MG63 (cell line): Measurements from ENCODE around the gene CFAP157. TPM values are rescaled to one million over a fixed set of nuclear protein-coding genes. Genes with fewer than 3 reads are reported as not detected.

Experiments
- DNase-seq: peaks from one replicate; pipeline ENCODE4 v3.0.0-alpha.2; 2020
- H3K27me3 ChIP-seq: fragments of 250-450 bp; sonication (Bioruptor Pico); 2 replicates; pipeline ENCODE4 v1.5.1; 2020; ENCODE audit warnings: mild to moderate bottlenecking, moderate library complexity
- H3K36me3 ChIP-seq: fragments of 250-450 bp; sonication (Bioruptor Pico); 2 replicates; pipeline ENCODE4 v1.5.1; 2020; ENCODE audit warnings: mild to moderate bottlenecking, moderate library complexity
- H3K4me3 ChIP-seq: fragments of 250-450 bp; sonication (Bioruptor Pico); 2 replicates; pipeline ENCODE4 v1.5.1; 2020; ENCODE audit warnings: mild to moderate bottlenecking, moderate library complexity
- H3K9me3 ChIP-seq: fragments of 250-450 bp; sonication (Bioruptor Pico); 2 replicates; pipeline ENCODE4 v1.5.1; 2020; ENCODE audit warnings: mild to moderate bottlenecking, moderate library complexity
- total RNA-seq: library from RNA; depleted of rRNA; stranded (reverse); fragments of >200 nt; shearing (Covaris generic); gene quantifications from 2 replicates; pipeline ENCODE4 v1.2.3, GENCODE V29; 2014; ENCODE audit warnings: low replicate concordance

CFAP157 gene
- total RNA-seq, 1 experiment from 2014 or later, result not detected

GRCh38 chr9:127707766-127708165 is 978 bp downstream of the CFAP157 start:
- DNase-seq, result no peak
- Histone ChIP-seq H3K27me3 (no peaks in the 10 kb centered on the region), H3K4me3 (no peak overlapping the region), H3K36me3 (no peaks in the 10 kb centered on the region; the same call in 1 of the 2 replicates), H3K9me3 (no peaks in the 10 kb centered on the region)

- no peak overlapping the region for H3K4me3 ChIP-seq
- H3K9me3 ChIP-seq, result no peaks in the 10 kb centered on the region
- no peak for DNase-seq
- peaks cover 3% of the 10 kb centered on the region; the same call in 1 of the 2 replicates for H3K36me3 ChIP-seq
- no peaks in the 10 kb centered on the region for H3K27me3 ChIP-seq
Measured at GRCh38 chr9:127708952-127709587, 2.3 kb downstream of the CFAP157 start.

GRCh38 chr9:127710204-127710783 is 3.5 kb downstream of the CFAP157 start:
- peaks cover 3% of the 10 kb centered on the region for H3K36me3 ChIP-seq
- no peak for DNase-seq
- H3K9me3 ChIP-seq, result no peaks in the 10 kb centered on the region
- no peak overlapping the region for H3K4me3 ChIP-seq
- no peaks in the 10 kb centered on the region for H3K27me3 ChIP-seq

- Histone ChIP-seq H3K9me3 (no peaks in the 10 kb centered on the region), H3K27me3 (no peaks in the 10 kb centered on the region), H3K36me3 (peaks cover 3% of the 10 kb centered on the region), H3K4me3 (no peak overlapping the region)
- no peak for DNase-seq
Measured at GRCh38 chr9:127711226-127711701, 4.5 kb downstream of the CFAP157 start.

GRCh38 chr9:127711831-127712274 is 5.1 kb downstream of the CFAP157 start:
- H3K9me3 ChIP-seq, result no peaks in the 10 kb centered on the region
- no peaks in the 10 kb centered on the region for H3K27me3 ChIP-seq
- no peak for DNase-seq
- peaks cover 3% of the 10 kb centered on the region for H3K36me3 ChIP-seq
- H3K4me3 ChIP-seq, result no peak overlapping the region

GRCh38 chr9:127712371-127712770 is 5.6 kb downstream of the CFAP157 start:
- Histone ChIP-seq H3K4me3 (no peak overlapping the region), H3K9me3 (no peaks in the 10 kb centered on the region), H3K36me3 (peaks cover 3% of the 10 kb centered on the region), H3K27me3 (no peaks in the 10 kb centered on the region)
- DNase-seq, result no peak

GRCh38 chr9:127712867-127713266 is 6.1 kb downstream of the CFAP157 start:
- no peaks in the 10 kb centered on the region for H3K27me3 ChIP-seq
- DNase-seq, result no peak
- H3K4me3 ChIP-seq, result no peak overlapping the region
- H3K9me3 ChIP-seq, result no peaks in the 10 kb centered on the region
- peaks cover 3% of the 10 kb centered on the region for H3K36me3 ChIP-seq

GRCh38 chr9:127714020-127714750 is 7.4 kb downstream of the CFAP157 start:
- Histone ChIP-seq H3K27me3 (no peaks in the 10 kb centered on the region), H3K4me3 (peak overlapping the region; percentile 81), H3K36me3 (peaks cover 3% of the 10 kb centered on the region), H3K9me3 (no peaks in the 10 kb centered on the region)
- DNase-seq, result no peak

GRCh38 chr9:127714951-127715469 is 8.2 kb downstream of the CFAP157 start:
- DNase-seq, result no peak
- Histone ChIP-seq H3K9me3 (no peaks in the 10 kb centered on the region), H3K4me3 (peak overlapping the region; percentile 81), H3K27me3 (no peaks in the 10 kb centered on the region), H3K36me3 (peaks cover 3% of the 10 kb centered on the region)

- DNase-seq, result peak; percentile 97
- H3K4me3 ChIP-seq, result peak within 1 kb of the TSS; percentile 81
- no peaks in the 10 kb centered on the region for H3K9me3 ChIP-seq
- H3K36me3 ChIP-seq, result peaks cover 3% of the 10 kb centered on the region
- H3K27me3 ChIP-seq, result no peaks in the 10 kb centered on the region
Measured at GRCh38 chr9:127715470-127716337, 8.9 kb downstream of the CFAP157 start, which contains the start of the genes PTRH1 and TTC16. TSS of gene PTRH1 (minus strand) at chr9:127715663. CDS start at chr9:127715639, 24 bp downstream. TSS of gene TTC16 (plus strand) at chr9:127716079. CDS start at chr9:127716146, 67 bp downstream.

GRCh38 chr9:127716412-127716811 is 9.6 kb downstream of the CFAP157 start:
- no peaks in the 10 kb centered on the region for H3K27me3 ChIP-seq
- peak overlapping the region; percentile 81; the same call in 1 of the 2 replicates for H3K4me3 ChIP-seq
- DNase-seq, result no peak
- peaks cover 3% of the 10 kb centered on the region for H3K36me3 ChIP-seq
- H3K9me3 ChIP-seq, result no peaks in the 10 kb centered on the region

- peaks cover 3% of the 10 kb centered on the region for H3K36me3 ChIP-seq
- no peak overlapping the region for H3K4me3 ChIP-seq
Measured at GRCh38 chr9:127717766-127718165, 11.0 kb downstream of the CFAP157 start.

GRCh38 chr9:127720031-127720864 is 13.5 kb downstream of the CFAP157 start:
- Histone ChIP-seq H3K36me3 (no peaks in the 10 kb centered on the region), H3K4me3 (no peak overlapping the region), H3K27me3 (no peaks in the 10 kb centered on the region), H3K9me3 (no peaks in the 10 kb centered on the region)
- no peak for DNase-seq

More at GRCh38 chr9:127717766-127718165, 11.0 kb downstream of the CFAP157 start:
- Histone ChIP-seq H3K27me3 (no peaks in the 10 kb centered on the region), H3K9me3 (no peaks in the 10 kb centered on the region)
- no peak for DNase-seq

- no peaks in the 10 kb centered on the region for H3K9me3 ChIP-seq
- H3K27me3 ChIP-seq, result no peaks in the 10 kb centered on the region
- no peaks in the 10 kb centered on the region for H3K36me3 ChIP-seq
- DNase-seq, result no peak
- no peak overlapping the region for H3K4me3 ChIP-seq
Measured at GRCh38 chr9:127720865-127721227, 14.1 kb downstream of the CFAP157 start.

- DNase-seq, result peak; percentile 81
- Histone ChIP-seq H3K9me3 (no peaks in the 10 kb centered on the region), H3K27me3 (no peaks in the 10 kb centered on the region), H3K4me3 (no peak overlapping the region), H3K36me3 (no peaks in the 10 kb centered on the region)
Measured at GRCh38 chr9:127721391-127721821, 14.6 kb downstream of the CFAP157 start.
